Measurements from ENCODE around the gene ZNF766. TPM values are rescaled to one million over a fixed set of nuclear protein-coding genes. Genes with fewer than 3 reads are reported as not detected.
A peak's percentile ranks its signal among the peaks of the same experiment; 100 is the strongest.

The ZNF766 gene
- total and polyA plus RNA-seq, 2 donors from 2014 or later, result 8.4 to 22.8 TPM

DNA sequence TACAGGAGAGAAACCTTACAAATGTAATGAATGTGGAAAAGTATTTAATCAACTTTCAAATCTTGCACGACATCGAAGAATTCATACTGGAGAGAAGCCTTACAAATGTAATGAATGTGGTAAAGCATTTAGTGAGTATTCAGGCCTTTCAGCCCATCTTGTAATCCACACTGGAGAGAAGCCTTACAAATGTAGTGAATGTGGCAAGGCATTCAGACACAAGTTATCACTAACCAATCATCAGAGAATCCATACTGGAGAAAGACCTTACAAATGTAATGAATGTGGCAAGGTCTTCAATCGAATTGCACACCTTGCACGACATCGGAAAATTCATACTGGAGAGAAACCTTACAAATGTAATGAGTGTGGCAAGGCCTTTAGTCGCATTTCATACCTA, 53.0 kb downstream of the ZNF766 start:
- Histone ChIP-seq H3K27ac (ENCODE audit: low read depth in 2 of 2, low read length in 2 of 2) (no peak overlapping the region), H3K36me3 (ENCODE audit: control insufficient read depth in 2 of 3, insufficient read depth in 3 of 3, low read length in 3 of 3) (peaks cover 25 to 36% (median 29%) of the 10 kb centered on the region in 3 donors), H3K9me3 (ENCODE audit: control insufficient read depth in 2 of 3, insufficient read depth in 1 of 3, low read length in 3 of 3) (peaks cover 19 to 93% (median 64%) of the 10 kb centered on the region in 3 donors), H3K4me3 (ENCODE audit: low read length in 3 of 3) (peak overlapping the region in 2 of 3 donors; percentile 20 to 49), H3K4me1 (ENCODE audit: control insufficient read depth in 2 of 3, insufficient read depth in 2 of 3, low read depth in 1 of 3, low read length in 3 of 3) (no peaks in the 10 kb centered on the region), H3K9ac (ENCODE audit: low read length in 3 of 3) (no peak overlapping the region), H3K27me3 (ENCODE audit: control insufficient read depth, insufficient read depth, low read length) (no peaks in the 10 kb centered on the region)
- intact Hi-C loops (cut with DNase I), result no loop called here
- TF ChIP-seq, protein P1, sequence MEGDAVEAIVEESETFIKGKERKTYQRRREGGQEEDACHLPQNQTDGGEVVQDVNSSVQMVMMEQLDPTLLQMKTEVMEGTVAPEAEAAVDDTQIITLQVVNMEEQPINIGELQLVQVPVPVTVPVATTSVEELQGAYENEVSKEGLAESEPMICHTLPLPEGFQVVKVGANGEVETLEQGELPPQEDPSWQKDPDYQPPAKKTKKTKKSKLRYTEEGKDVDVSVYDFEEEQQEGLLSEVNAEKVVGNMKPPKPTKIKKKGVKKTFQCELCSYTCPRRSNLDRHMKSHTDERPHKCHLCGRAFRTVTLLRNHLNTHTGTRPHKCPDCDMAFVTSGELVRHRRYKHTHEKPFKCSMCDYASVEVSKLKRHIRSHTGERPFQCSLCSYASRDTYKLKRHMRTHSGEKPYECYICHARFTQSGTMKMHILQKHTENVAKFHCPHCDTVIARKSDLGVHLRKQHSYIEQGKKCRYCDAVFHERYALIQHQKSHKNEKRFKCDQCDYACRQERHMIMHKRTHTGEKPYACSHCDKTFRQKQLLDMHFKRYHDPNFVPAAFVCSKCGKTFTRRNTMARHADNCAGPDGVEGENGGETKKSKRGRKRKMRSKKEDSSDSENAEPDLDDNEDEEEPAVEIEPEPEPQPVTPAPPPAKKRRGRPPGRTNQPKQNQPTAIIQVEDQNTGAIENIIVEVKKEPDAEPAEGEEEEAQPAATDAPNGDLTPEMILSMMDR (IDR thresholded peaks at IDR 0.05; ENCODE audit: borderline replicate concordance, extremely low read depth, insufficient read depth), result no peak
- DNase-seq (no peak), FAIRE-seq (no peak)

DNA sequence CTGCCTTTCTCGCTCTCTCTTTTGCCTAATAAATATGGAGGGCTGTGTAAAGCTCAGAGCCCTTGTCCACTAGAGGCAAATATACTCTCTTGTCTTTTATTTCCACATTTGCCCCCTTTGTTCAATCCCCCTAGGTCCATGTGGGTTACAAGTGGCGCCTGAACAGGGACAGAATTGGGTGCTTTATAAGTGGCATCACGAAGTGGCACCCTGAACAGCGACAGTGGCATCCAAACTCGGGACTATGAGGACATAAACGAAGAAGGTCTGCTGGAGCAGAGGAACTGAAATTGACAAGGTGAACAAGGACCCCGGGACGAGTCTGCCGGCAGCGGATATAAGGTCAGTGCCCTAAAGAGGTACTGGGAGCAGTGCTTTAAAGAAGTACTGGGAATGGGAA, 62.4 kb downstream of the ZNF766 start:
- H3K4me3 ChIP-seq (ENCODE audit: low read length in 3 of 3), result peak overlapping the region in 1 of 3 donors; percentile 7
- TF ChIP-seq, protein P1 (IDR thresholded peaks at IDR 0.05; ENCODE audit: borderline replicate concordance, extremely low read depth, insufficient read depth), result no peak
- FAIRE-seq (no peak), DNase-seq (no peak)
- H3K9ac ChIP-seq (ENCODE audit: low read length in 3 of 3), result no peak overlapping the region
- no peaks in the 10 kb centered on the region for H3K4me1 ChIP-seq (ENCODE audit: control insufficient read depth in 2 of 3, insufficient read depth in 2 of 3, low read depth in 1 of 3, low read length in 3 of 3)
- peaks cover 0 to 54% (median 18%) of the 10 kb centered on the region in 3 donors for H3K9me3 ChIP-seq (ENCODE audit: control insufficient read depth in 2 of 3, insufficient read depth in 1 of 3, low read length in 3 of 3)
- intact Hi-C loops (cut with DNase I), result no loop called here
- no peaks in the 10 kb centered on the region for H3K36me3 ChIP-seq (ENCODE audit: control insufficient read depth in 2 of 3, insufficient read depth in 3 of 3, low read length in 3 of 3)
- no peak overlapping the region for H3K27ac ChIP-seq (ENCODE audit: low read depth in 2 of 2, low read length in 2 of 2)
- no peaks in the 10 kb centered on the region for H3K27me3 ChIP-seq (ENCODE audit: control insufficient read depth, insufficient read depth, low read length)

DNA sequence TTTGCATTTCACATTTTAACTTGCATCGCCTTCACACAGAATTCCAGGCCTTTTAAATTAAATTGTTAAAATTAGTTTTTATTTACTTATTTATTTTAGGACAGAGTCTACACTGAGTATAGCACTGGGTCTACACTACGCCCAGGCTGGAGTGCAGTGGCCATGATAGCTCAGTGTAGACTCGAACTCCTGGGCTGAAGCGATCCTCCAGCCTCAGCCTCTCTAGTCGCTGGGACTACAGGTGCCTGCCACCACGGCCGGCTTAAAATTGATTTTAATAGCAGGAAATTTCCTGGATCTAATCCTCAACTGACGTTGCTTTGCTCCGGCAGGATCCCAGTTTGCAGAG, 66.4 kb downstream of the ZNF766 start:
- peaks cover 0 to 28% (median 16%) of the 10 kb centered on the region in 3 donors for H3K9me3 ChIP-seq (ENCODE audit: control insufficient read depth in 2 of 3, insufficient read depth in 1 of 3, low read length in 3 of 3)
- no peak for FAIRE-seq
- peaks cover 0 to 4% (median 0%) of the 10 kb centered on the region in 3 donors for H3K36me3 ChIP-seq (ENCODE audit: control insufficient read depth in 2 of 3, insufficient read depth in 3 of 3, low read length in 3 of 3)
- DNase-seq, result no peak
- intact Hi-C loops (cut with DNase I), result no loop called here
- TF ChIP-seq, protein P1 (IDR thresholded peaks at IDR 0.05; ENCODE audit: borderline replicate concordance, extremely low read depth, insufficient read depth), result peak; percentile 3
- no peaks in the 10 kb centered on the region for H3K27me3 ChIP-seq (ENCODE audit: control insufficient read depth, insufficient read depth, low read length)
- H3K4me3 ChIP-seq (ENCODE audit: low read length in 3 of 3), result peak overlapping the region; percentile 80 to 89 (median 86)
- peak overlapping the region in 2 of 3 donors; percentile 51 to 72 for H3K9ac ChIP-seq (ENCODE audit: low read length in 3 of 3)
- H3K4me1 ChIP-seq (ENCODE audit: control insufficient read depth in 2 of 3, insufficient read depth in 2 of 3, low read depth in 1 of 3, low read length in 3 of 3), result peaks cover 0 to 2% (median 0%) of the 10 kb centered on the region in 3 donors
- no peak overlapping the region for H3K27ac ChIP-seq (ENCODE audit: low read depth in 2 of 2, low read length in 2 of 2)

All from kidney (tissue), 14 donors.